Mesendoderm (in vitro differentiated cells): ENCODE measurements around the gene OR6J1.

Experiments used
- DNase-seq: peaks from one replicate; pipeline ENCODE4 v3.0.0; 2013
- H2AK5ac ChIP-seq: 2 replicates; pipeline ENCODE4 v1.6.1; 2013; ENCODE audit warnings: low read length, inconsistent platforms
- H2BK120ac ChIP-seq: 2 replicates; pipeline ENCODE4 v1.6.1; 2013; ENCODE audit warnings: low read depth, mild to moderate bottlenecking, low read length, moderate library complexity, mixed read lengths
- H2BK15ac ChIP-seq: replicated peaks from 2 replicates; pipeline ENCODE4 v1.6.1; 2013; ENCODE audit warnings: low read depth, mild to moderate bottlenecking, moderate library complexity
- H2BK5ac ChIP-seq: 2 replicates; pipeline ENCODE4 v1.6.1; 2013; ENCODE audit warnings: low read length, inconsistent platforms
- H3K18ac ChIP-seq: 2 replicates; pipeline ENCODE4 v1.6.1; 2013; ENCODE audit warnings: mild to moderate bottlenecking, low read length, mixed read lengths
- H3K23ac ChIP-seq: one replicate; pipeline ENCODE4 v1.6.1; 2013; ENCODE audit warnings: low read length
- H3K27ac ChIP-seq: 2 replicates; pipeline ENCODE4 v1.5.1; 2013; ENCODE audit warnings: low read depth, mild to moderate bottlenecking, inconsistent platforms, low read length, moderate library complexity
- H3K27me3 ChIP-seq: 2 replicates; pipeline ENCODE4 v1.6.1; 2013; ENCODE audit warnings: low read length, control low read depth, mild to moderate bottlenecking, inconsistent platforms; ENCODE audit not compliant: insufficient read depth, poor library complexity
- H3K36me3 ChIP-seq: 2 replicates; pipeline ENCODE4 v1.6.1; 2013; ENCODE audit warnings: low read length, inconsistent platforms; ENCODE audit not compliant: control insufficient read depth, insufficient read depth
- H3K4ac ChIP-seq: one replicate; pipeline ENCODE4 v1.6.1; 2013; ENCODE audit warnings: low read depth, mild to moderate bottlenecking, low read length, moderate library complexity
- H3K4me1 ChIP-seq: 2 replicates; pipeline ENCODE4 v1.6.1; 2013; ENCODE audit warnings: low read depth, low read length, inconsistent platforms; ENCODE audit not compliant: control insufficient read depth
- H3K4me2 ChIP-seq: 2 replicates; pipeline ENCODE4 v1.6.1; 2013; ENCODE audit warnings: low read length
- H3K4me3 ChIP-seq: 2 replicates; pipeline ENCODE4 v1.5.1; 2013; ENCODE audit warnings: mild to moderate bottlenecking, low read length
- H3K56ac ChIP-seq: one replicate; pipeline ENCODE4 v1.6.1; 2013; ENCODE audit warnings: low read length
- H3K79me1 ChIP-seq: 2 replicates; pipeline ENCODE4 v1.6.1; 2013; ENCODE audit warnings: low read length, inconsistent platforms
- H3K79me2 ChIP-seq: 2 replicates; pipeline ENCODE4 v1.6.1; 2013; ENCODE audit warnings: mild to moderate bottlenecking, low read length; ENCODE audit not compliant: control insufficient read depth, insufficient read depth
- H3K9ac ChIP-seq: 2 replicates; pipeline ENCODE4 v1.6.1; 2013; ENCODE audit warnings: low read length, inconsistent platforms
- H4K5ac ChIP-seq: one replicate; pipeline ENCODE4 v1.6.1; 2013; ENCODE audit warnings: low read length
- H4K8ac ChIP-seq: one replicate; pipeline ENCODE4 v1.6.1; 2013; ENCODE audit warnings: low read depth, mild to moderate bottlenecking, control low read depth, low read length, moderate library complexity
- WGBS: extraction: QIAGEN DNeasy Blood & Tissue Kit; methylation state at CpG from one replicate; pipeline ENCODE4 v1.1.7; 2013; ENCODE audit warnings: low lambda C conversion rate, missing lambda C conversion rate; ENCODE audit not compliant: insufficient coverage; ENCODE audit errors: extremely low coverage; 5-methylcytosine and 5-hydroxymethylcytosine counted together

OR6J1 gene

GRCh38 chr14:22657861-22658260, 13.7 kb upstream of the OR6J1 start:
- H3K27ac ChIP-seq: peak overlapping the region; percentile 39
- DNase-seq: peak; percentile 33
- H3K4me3 ChIP-seq: no peak overlapping the region

GRCh38 chr14:22656945-22657731, 13.0 kb upstream of the OR6J1 start:
- Histone ChIP-seq H4K5ac (no peak overlapping the region), H2AK5ac (no peak overlapping the region), H3K79me1 (no peaks in the 10 kb centered on the region), H3K9ac (no peak overlapping the region), H3K56ac (peak overlapping the region; percentile 56), H3K4me3 (no peak overlapping the region), H3K4ac (no peak overlapping the region), H2BK5ac (no peak overlapping the region), H3K27ac (peak overlapping the region; percentile 39), H3K18ac (peak overlapping the region; percentile 35), H3K4me1 (no peaks in the 10 kb centered on the region), H3K23ac (no peak overlapping the region), H3K79me2 (no peaks in the 10 kb centered on the region), H4K8ac (no peak overlapping the region), H3K27me3 (no peaks in the 10 kb centered on the region), H2BK15ac (no peak overlapping the region), H3K4me2 (no peak overlapping the region), H3K36me3 (no peaks in the 10 kb centered on the region), H2BK120ac (no peak overlapping the region)
- peak; percentile 50 for DNase-seq
- WGBS: no CpG with 5 or more reads among the region's 8 CpGs

More at GRCh38 chr14:22657861-22658260, 13.7 kb upstream of the OR6J1 start:
- no peaks in the 10 kb centered on the region for H3K36me3 ChIP-seq
- H3K18ac ChIP-seq: peak overlapping the region; percentile 35
- no peak overlapping the region for H4K8ac ChIP-seq
- H3K9ac ChIP-seq: no peak overlapping the region
- no peaks in the 10 kb centered on the region for H3K79me2 ChIP-seq
- H3K79me1 ChIP-seq: no peaks in the 10 kb centered on the region
- no peak overlapping the region for H3K4ac ChIP-seq
- no peak overlapping the region for H2BK120ac ChIP-seq
- no peak overlapping the region for H2AK5ac ChIP-seq
- no peak overlapping the region for H3K56ac ChIP-seq
- no peak overlapping the region for H3K4me2 ChIP-seq
- H2BK15ac ChIP-seq: no peak overlapping the region
- no peaks in the 10 kb centered on the region for H3K27me3 ChIP-seq
- H3K4me1 ChIP-seq: no peaks in the 10 kb centered on the region
- H4K5ac ChIP-seq: no peak overlapping the region
- WGBS: no CpG with 5 or more reads among the region's 1 CpG
- H3K23ac ChIP-seq: no peak overlapping the region
- no peak overlapping the region for H2BK5ac ChIP-seq

GRCh38 chr14:22656226-22656625, 12.1 kb upstream of the OR6J1 start:
- Histone ChIP-seq H2BK15ac (no peak overlapping the region), H3K4ac (no peak overlapping the region), H2BK120ac (no peak overlapping the region), H3K36me3 (no peaks in the 10 kb centered on the region), H3K79me2 (no peaks in the 10 kb centered on the region), H3K9ac (no peak overlapping the region), H3K4me1 (no peaks in the 10 kb centered on the region), H4K5ac (no peak overlapping the region), H3K27me3 (no peaks in the 10 kb centered on the region), H3K4me2 (no peak overlapping the region), H3K56ac (peak overlapping the region; percentile 49), H2AK5ac (no peak overlapping the region), H3K23ac (no peak overlapping the region), H3K79me1 (no peaks in the 10 kb centered on the region), H3K4me3 (no peak overlapping the region), H3K18ac (no peak overlapping the region), H3K27ac (no peak overlapping the region), H4K8ac (no peak overlapping the region), H2BK5ac (no peak overlapping the region)
- no peak for DNase-seq
- no CpG with 5 or more reads among the region's 2 CpGs for WGBS

- Histone ChIP-seq H2BK120ac (no peak overlapping the region), H3K27me3 (no peaks in the 10 kb centered on the region), H4K8ac (no peak overlapping the region), H2BK5ac (no peak overlapping the region), H3K9ac (peak overlapping the region; percentile 31), H3K4ac (no peak overlapping the region), H3K36me3 (no peaks in the 10 kb centered on the region), H3K27ac (no peak overlapping the region), H4K5ac (no peak overlapping the region), H3K56ac (peak overlapping the region; percentile 68), H3K18ac (no peak overlapping the region), H3K4me3 (no peak overlapping the region), H3K4me2 (no peak overlapping the region), H3K4me1 (no peaks in the 10 kb centered on the region), H3K79me1 (no peaks in the 10 kb centered on the region), H3K79me2 (no peaks in the 10 kb centered on the region), H2BK15ac (no peak overlapping the region), H3K23ac (no peak overlapping the region), H2AK5ac (no peak overlapping the region)
- no CpG with 5 or more reads among the region's 4 CpGs for WGBS
- DNase-seq: peak; percentile 94
These were observed 9.0 kb upstream of the OR6J1 start for GRCh38 chr14:22653012-22653621.

- no CpG with 5 or more reads among the region's 2 CpGs for WGBS
- Histone ChIP-seq H2AK5ac (no peak overlapping the region), H3K56ac (no peak overlapping the region), H3K27ac (no peak overlapping the region), H3K79me2 (no peaks in the 10 kb centered on the region), H3K27me3 (no peaks in the 10 kb centered on the region), H2BK120ac (no peak overlapping the region), H3K4me2 (no peak overlapping the region), H3K36me3 (no peaks in the 10 kb centered on the region), H3K79me1 (no peaks in the 10 kb centered on the region), H3K4ac (no peak overlapping the region), H3K23ac (no peak overlapping the region), H3K18ac (no peak overlapping the region), H3K4me3 (no peak overlapping the region), H4K5ac (no peak overlapping the region), H3K9ac (no peak overlapping the region), H2BK5ac (no peak overlapping the region), H3K4me1 (no peaks in the 10 kb centered on the region), H2BK15ac (no peak overlapping the region), H4K8ac (no peak overlapping the region)
- no peak for DNase-seq
These were observed 7.4 kb upstream of the OR6J1 start for GRCh38 chr14:22651586-22651985.
